ENCODE results near the gene TRIM14.
A peak's percentile ranks its signal among the peaks of the same experiment; 100 is the strongest.
"Not testable (repeated sequence)": the region's sequence is repeated elsewhere in the genome, so short reads cannot be mapped to it uniquely, and the experiment has no call there.

The TRIM14 gene

DNA sequence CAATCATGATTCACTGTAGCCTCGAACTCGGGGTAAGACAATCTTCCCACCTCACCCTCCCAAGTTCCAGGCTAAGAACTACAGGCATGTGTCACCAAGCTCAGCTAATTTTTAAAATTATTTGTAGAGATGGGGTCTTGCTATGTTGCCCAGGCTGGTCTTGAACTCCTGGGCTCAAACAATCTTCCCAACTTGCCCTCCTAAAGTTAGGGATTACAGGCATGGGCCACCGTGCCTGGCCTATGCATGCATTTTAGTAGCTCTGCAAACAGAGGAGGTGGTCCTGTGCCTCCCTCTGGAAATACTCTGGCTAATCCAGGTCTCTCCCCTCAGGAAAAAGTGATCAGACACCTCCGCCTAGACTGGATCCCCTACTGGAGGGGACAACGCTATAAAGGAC is 21.5 kb upstream of the TRIM14 start:
- DNase-seq, result no peak

DNA sequence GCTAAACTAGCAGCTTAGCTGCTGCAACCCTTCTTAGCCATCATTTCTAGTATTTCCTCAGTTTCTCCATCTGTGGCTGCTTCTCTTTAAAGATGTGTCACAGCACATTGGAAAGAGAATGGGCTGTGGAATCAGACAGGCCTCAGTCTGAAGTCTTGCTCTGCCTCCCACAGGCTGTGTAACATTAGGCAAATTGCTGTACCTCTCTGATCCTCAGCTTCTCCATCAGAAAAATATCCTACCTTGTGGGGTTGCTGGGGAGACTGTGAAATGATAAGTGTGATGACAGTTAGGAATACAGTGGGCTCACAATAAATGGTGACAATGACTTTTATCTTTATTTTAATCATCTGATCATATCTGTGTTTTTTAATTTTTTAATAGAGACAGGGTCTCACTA is 17.5 kb upstream of the TRIM14 start:
- no peak for DNase-seq

- DNase-seq, result no peak
Measured at GRCh38 chr9:98135938-98136337, 16.9 kb upstream of the TRIM14 start.

DNA sequence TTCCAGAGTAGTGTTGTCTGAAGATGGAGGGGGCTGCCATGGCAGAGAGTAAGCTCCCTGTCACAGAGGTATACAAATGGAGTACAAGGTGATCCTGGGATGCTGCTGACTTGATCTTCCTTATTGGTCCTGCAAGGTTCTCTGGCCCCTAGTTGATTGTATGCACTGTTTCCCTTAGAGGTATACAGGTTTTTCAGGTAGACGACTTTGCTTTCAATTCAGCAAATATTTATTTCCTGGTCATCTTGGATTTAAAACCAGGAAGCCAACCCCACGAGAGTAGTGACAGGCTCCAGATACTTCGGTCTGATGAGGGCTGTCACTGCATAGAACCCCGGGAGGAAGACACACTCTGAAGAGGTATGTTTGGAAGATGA is 16.5 kb upstream of the TRIM14 start:
- DNase-seq, result no peak

DNA sequence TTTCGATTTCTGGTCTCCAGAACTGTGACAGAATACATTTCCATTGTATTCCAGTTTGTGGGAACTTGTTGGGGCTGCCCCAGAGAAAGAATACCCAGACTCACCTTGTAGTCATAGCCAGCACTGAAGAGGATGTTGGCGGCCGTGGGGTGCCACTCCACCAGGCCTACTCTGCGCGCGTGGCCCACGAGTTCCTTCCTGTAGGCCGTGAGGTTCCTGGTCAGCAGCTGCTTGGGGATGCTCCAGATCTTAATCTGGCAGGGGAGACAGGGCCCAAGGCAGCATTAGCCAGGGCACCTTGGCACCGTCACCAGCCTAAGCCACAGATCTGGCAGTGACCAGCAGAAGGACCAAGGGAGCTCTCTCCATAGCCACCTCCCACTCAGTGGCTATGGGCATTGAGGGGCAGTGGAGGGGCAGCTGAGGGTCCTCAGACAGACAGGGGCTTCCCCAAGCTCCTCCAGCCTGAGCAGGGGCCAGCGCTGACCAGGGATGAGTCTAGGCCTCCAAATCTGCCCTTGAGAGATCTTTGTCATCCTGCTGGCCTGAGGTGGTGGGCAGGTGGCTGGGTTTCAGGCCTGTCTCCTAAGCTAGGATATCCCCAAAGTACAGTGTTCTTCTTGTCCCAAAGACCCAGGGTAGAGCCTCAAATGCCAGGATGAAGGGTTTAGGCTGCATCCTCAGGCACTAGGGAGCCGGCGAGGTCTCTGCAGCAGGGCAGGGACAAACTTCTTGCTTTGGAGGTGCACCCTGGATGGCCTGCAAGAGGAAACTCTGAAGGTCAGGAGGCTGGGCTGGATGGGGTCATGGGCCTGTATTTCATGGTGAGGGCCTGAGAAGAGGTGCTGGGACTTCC is 15.9 kb upstream of the TRIM14 start:
- DNase-seq, result no peak

DNA sequence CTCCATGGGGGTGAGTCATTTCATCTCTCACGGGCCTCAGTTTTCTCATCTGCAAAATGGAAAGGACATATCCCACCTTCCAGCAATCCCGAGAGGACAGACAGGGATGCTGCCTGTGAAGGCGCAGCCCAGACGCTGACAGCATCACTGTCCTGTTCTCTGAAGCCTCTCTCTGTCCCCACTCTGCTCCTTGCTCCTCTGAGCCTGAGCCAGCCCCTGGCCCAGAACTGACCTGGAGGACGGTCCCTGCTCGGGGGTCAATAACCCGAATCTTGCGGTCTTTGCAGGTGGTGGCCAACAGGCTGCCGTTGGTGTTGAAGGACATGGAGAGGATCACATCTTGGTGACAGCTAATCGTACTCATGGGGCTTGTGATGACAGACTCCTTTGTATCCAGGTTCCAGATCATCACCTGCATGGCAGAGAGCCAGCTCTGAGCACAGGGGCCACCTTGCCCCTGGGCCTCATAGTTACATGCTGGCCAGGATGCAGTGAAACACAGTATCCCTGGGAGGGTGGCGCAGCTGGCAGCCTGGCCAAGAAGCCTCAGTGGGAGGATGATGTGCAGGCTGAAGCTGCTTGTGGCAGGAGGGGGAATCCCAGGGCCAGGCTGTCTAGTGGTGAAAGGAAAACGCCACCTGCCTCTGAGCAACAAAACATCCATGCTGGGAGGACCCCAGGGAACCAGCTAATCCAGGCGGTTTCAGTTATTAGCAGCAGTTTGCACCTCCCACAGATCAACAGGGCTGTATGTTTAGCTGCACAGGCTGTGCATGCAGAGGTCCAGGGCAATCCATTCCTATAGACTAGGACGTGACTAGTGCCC is 14.0 kb upstream of the TRIM14 start:
- DNase-seq, result peak; percentile 75

DNA sequence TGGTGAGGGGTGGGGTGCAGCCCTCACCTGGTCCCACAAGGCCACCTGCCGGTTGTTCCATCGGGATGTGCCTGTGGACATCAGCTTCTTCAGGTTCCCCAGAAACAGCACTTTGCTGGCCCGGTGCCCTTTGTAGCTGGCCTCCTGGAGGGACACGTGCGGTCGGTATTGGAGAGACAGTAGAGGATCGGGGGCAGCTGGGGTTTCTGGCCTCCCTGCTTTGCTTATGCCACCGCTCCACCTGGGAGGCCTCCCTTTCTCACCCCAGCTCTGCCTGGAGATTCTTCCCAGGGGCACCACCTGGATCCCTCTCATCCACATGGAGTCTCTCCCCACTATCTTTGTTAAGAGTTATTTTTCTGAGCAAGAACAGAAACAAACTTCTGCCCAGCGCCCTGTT is 13.1 kb upstream of the TRIM14 start:
- peak; percentile 20 for DNase-seq

GRCh38 chr9:98130576-98131228 is 11.7 kb upstream of the TRIM14 start:
- no peak for DNase-seq

GRCh38 chr9:98130060-98130459 is 11.0 kb upstream of the TRIM14 start:
- DNase-seq, result not testable (repeated sequence)

- DNase-seq, result no peak
Measured at GRCh38 chr9:98129451-98129881, 10.4 kb upstream of the TRIM14 start.

DNA sequence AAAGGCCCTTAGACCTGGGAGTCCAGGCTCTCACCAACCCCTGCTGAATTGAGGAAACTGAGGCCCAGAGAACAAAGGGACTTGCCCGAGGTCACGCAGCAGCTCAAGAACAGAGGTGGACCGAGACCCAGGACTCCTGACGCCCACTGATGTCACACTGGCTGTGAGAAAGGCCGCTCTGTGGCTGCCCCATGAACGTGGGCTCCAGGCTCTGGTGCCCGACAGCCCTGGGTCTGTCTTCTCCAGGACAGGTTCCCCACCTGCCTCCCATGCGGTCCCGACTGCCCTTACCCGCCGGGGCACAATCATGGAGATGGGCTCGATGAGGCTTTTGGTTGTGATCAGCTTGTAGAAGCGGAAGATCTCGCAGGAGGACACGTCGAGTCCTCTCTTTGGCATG is 9.3 kb upstream of the TRIM14 start:
- DNase-seq, result no peak

DNA sequence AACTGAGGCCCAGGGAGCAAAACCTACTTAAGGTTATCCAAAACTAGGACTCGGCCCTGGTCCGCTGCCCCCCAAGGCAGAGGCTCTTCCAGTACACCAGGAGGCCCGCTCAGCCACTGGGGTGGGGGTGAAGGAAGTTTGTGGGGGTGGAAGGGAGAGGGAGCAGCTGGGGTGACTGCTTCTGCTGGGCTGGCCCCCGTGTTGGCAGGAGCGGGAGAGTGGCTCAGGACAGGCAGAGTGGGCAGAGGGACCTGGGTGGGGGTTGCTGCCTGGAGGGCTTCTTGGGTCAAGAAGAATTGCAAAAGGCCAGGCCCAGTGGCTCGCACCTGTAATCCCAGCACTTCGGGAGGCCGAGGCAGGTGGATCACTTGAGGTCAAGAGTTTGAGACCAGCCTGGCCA is 8.2 kb upstream of the TRIM14 start:
- no peak for DNase-seq

DNA sequence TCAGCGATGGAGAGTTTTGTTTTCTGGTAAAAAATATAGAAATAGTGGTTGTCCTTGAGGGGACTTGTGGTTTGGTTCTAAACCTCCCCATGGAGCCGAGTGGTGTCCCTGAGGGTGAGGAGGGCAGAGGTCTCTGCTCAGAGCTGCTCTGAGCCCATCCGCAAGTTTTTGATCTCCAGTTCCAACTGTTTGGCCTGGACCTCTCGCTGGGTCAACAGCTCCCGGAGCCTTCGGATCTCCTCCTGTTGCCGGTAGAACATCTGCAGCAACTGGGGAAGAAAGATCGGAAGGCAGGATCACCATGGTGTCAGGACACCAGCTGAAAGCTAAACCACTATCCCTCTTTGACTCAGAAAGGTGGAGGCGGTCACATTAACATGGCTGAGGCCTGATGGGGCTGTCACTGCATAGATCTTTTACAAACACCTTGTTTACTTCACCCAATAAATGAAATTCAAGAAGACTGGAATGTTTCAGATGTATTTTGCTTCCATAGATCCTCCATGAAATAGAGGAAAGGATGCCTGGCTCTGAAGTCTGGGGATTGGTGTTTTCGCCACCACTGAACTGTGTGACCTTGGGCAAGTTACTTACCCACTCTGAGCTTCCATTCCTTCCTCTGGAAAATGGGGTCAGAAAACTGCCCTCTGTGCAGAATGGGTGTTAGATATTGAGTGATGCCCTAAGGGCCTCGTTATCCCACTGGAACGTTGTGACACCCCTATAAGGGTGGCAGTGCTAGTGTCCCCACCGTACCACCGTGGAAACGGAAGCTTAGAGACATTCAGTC is 5.8 kb upstream of the TRIM14 start:
- DNase-seq, result no peak

DNA sequence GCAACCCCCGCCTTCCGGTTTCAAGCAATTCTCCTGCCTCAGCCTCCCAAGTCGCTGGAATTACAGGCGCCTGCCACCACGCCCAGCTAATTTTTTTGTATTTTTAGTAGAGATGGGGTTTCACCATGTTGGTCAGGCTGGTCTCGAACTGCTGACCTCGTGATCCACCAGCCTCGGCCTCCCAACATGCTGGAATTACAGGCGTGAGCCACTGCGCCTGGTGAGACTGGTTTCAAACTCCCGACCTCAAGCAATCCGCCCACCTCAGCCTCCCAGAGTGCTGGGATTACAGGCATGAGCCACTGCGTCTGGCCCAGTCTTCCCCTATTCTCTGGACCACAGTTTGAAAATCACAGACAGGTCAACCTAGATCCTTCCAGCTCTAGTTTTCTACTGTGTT is 5.1 kb upstream of the TRIM14 start:
- not testable (repeated sequence) for DNase-seq

DNA sequence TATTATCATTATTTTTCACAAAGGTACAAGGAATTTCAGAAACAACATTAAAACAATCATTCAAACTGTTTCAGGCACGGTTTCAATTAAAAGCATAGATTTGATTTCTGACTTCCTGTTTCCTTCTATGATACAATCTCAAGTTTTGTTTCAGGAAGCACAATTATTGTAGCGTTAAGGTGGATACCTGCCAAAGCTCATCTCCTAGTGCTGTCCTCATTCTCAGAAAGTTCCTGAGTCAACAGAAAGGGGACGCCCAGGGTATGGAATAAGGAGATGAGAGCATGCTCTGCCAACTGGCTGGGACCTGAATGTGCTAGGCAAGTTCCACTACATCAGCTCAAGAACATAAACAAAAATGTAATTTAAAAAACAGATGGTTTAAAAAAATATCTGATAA is 2.0 kb upstream of the TRIM14 start:
- DNase-seq, result peak; percentile 17

- no peak for DNase-seq
Measured at GRCh38 chr9:98120476-98120875, 1.5 kb upstream of the TRIM14 start.

- peak; percentile 7 for DNase-seq
Measured at GRCh38 chr9:98117984-98118639, 910 bp downstream of the TRIM14 start.

- DNase-seq, result not testable (repeated sequence)
Measured at GRCh38 chr9:98117097-98117496, 1.9 kb downstream of the TRIM14 start.

GRCh38 chr9:98109052-98109451 is 10.0 kb downstream of the TRIM14 start:
- no peak for DNase-seq

GRCh38 chr9:98108531-98109031 is 10.4 kb downstream of the TRIM14 start:
- no peak for DNase-seq

- no peak for DNase-seq
Measured at GRCh38 chr9:98107926-98108325, 11.1 kb downstream of the TRIM14 start.

DNA sequence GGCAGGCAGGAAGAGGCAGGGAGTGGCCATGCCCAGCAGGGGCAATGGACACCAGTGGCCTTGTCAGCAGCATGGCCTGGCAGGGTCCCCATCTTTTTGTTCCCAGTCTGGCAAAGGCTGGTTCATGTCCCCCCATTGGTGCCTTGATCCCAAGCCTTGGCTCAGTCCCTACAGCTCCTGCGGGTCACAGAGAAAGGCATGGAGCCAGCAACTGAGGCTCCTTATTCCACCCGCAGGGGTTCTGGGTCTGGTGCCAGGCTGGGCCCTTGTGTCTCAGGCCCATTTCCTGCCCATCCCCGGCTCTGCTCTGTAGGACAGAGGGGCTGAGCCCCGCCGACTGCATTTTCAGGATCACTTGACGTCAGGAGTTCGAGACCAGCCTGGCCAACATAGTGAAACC is 14.0 kb downstream of the TRIM14 start:
- no peak for DNase-seq

All from NCI-H1092 treated with DMSO at 0.1 percent for 48 hours (cell line).